Subcutaneous adipose tissue (tissue), 4 donors: Measurements from ENCODE around the gene SERINC2. TPM values are rescaled to one million over a fixed set of nuclear protein-coding genes. Genes with fewer than 3 reads are reported as not detected.

ENCODE experiments used
- CTCF ChIP-seq: fragments of 450-650 bp; IDR thresholded peaks from one replicate; pipeline ENCODE4 v1.5.1; 2016; ENCODE audit warnings: low read depth, mild to moderate bottlenecking, control low read depth, antibody characterized with exemption, moderate library complexity
- total RNA-seq, 4 donors: library from RNA; depleted of rRNA; stranded (reverse); fragments of >200 nt; gene quantifications; one replicate each; pipeline ENCODE4 v1.1.0, GENCODE V29; 2016

SERINC2 gene
- total RNA-seq, 4 donors from 2014 or later, result 1.6 to 11.0 (median 7.2) TPM

GRCh38 chr1:31429583-31429982, 16.6 kb downstream of the SERINC2 start:
- no peak for TF ChIP-seq CTCF

- TF ChIP-seq CTCF, result no peak
These were observed 19.8 kb downstream of the SERINC2 start for GRCh38 chr1:31432592-31433395.

GRCh38 chr1:31433396-31433930, 20.4 kb downstream of the SERINC2 start:
- TF ChIP-seq CTCF, result no peak

GRCh38 chr1:31434101-31434871, 21.3 kb downstream of the SERINC2 start:
- TF ChIP-seq CTCF, result no peak

GRCh38 chr1:31434979-31435378, 22.0 kb downstream of the SERINC2 start:
- TF ChIP-seq CTCF, result no peak

GRCh38 chr1:31435471-31436409, 22.7 kb downstream of the SERINC2 start:
- no peak for TF ChIP-seq CTCF
